ENCODE data around the gene CDK9.
"Not testable (repeated sequence)": the region's sequence is repeated elsewhere in the genome, so short reads cannot be mapped to it uniquely, and the experiment has no call there.

The CDK9 gene

DNA sequence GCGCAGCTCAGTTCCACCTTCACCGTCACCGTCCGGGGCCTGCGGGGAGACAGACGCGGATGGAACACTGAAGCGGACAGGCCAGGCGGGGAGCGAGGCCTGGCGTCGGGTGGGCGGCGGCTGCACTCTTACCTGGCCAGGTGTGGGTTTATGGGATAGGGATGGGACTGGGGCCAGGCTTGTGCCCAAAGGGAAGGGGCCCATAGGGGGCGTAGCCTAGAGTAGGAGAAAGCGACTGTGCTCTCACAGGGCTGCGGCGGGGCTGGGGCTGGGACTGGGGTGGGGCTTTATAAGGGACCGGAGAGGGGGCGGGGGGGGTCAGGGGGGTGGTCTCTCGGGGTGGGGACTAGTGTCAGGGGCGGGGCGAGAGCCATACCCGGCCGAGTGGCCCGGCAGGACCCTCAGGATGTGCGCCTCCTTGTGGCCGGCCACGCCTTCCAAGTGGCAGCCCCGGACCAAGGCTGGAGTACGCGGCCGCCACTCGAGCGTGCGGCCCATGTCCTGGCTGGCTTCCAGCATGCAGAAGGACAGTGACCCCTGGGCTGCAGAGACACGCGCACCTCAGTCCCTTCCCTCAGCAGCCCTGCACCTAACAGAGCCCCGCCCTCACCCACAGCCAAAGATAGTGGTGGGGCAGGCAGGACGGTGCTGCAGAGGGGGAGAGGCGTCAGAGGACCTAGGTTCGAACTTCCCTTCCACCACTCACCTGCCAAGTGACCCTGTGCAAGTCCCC is 39.7 kb downstream of the CDK9 start:
- DNase-seq (ENCODE audit: low read depth) = no peak

- no peak for DNase-seq (ENCODE audit: low read depth)
These were observed 40.5 kb downstream of the CDK9 start for GRCh38 chr9:127826253-127826913.

GRCh38 chr9:127828262-127829031 is 42.6 kb downstream of the CDK9 start:
- no peak for DNase-seq (ENCODE audit: low read depth)

DNA sequence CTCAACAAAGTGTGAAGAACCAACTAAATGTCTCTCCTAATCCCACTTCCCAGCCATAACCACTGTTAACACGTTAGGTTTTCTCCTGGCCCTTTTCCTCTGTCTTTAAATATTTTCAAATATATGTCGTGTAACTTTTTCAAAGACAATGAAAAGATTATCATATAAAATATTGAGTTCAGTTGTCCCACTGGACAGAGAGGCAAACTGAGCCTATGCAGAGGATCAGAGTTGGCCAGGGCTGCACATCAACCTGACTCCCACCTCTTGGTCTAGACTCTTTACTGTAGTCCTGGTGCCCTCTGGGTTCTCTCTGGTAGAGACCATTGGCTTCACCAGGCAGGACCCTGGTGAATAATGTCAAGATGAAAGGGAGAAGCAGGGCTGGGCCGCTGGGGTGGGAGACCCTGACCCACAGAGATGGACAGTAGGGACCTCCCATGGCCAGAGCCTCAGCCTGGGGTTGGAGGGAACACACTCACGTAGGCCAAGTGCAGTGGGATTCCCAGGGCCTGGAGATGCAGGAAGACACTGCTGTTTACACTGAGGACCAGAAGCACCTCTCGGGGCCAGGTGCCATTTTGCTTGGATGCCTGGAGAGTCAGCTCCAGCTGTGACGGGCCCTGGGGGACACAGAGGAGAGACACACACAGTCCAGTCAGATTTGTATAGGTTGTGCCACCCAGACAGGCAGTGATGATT is 43.5 kb downstream of the CDK9 start:
- DNase-seq (ENCODE audit: low read depth) = no peak

GRCh38 chr9:127832248-127832647 is 46.4 kb downstream of the CDK9 start:
- no peak for DNase-seq (ENCODE audit: low read depth)

DNA sequence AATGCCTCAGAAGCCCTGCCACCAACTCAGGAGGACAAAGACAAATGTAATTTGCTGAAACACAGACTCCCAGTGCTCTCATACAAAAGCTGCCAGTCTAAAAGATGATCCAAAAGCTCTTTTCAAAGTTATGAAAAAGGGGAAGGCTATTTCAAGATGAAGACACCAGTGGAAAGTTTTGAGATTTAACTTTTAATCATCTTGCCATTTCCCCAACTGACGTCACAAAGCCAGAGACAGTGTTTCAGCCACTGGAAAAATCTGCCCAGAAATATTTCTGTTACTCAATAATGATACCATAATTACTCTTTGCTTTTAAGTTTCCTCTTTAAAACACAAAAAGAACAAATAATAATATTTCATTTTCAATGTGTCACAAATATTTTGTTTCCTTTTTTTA is 47.7 kb downstream of the CDK9 start:
- no peak for DNase-seq (ENCODE audit: low read depth)

- DNase-seq (ENCODE audit: low read depth) = no peak
These were observed 50.2 kb downstream of the CDK9 start for GRCh38 chr9:127835991-127836516.

- not testable (repeated sequence) for DNase-seq (ENCODE audit: low read depth)
These were observed 50.7 kb downstream of the CDK9 start for GRCh38 chr9:127836561-127836960.

DNA sequence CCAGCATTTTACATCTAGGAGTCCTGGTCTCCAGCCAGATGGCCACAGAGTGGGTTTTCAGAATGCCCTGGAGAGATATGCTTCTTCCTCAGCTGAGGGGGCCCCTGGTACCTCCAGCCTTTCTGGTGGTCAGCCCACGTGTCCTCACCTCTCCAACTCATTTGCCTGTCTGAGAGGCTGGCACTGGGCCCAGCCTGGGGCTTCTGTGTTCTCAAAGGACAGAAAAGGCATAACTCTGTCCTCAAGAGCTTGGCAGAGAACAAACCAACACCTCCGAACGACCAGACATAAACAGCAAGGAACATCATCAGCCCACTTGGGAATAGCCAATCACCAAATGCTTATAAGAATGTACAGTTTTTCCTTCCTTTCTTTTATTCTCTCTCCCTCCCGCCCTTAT is 51.5 kb downstream of the CDK9 start:
- DNase-seq (ENCODE audit: low read depth) = no peak

GRCh38 chr9:127838375-127839078 is 52.7 kb downstream of the CDK9 start:
- DNase-seq (ENCODE audit: low read depth) = no peak

Data from T follicular helper cell (primary cell).